ENCODE measurements around the gene SYNC.
A peak's percentile ranks its signal among the peaks of the same experiment; 100 is the strongest.
"Not testable (repeated sequence)": the region's sequence is repeated elsewhere in the genome, so short reads cannot be mapped to it uniquely, and the experiment has no call there.

The SYNC gene

GRCh38 chr1:32715901-32716311 is 13.3 kb upstream of the SYNC start:
- no peaks in the 10 kb centered on the region for H3K27me3 ChIP-seq (replicated peaks; ENCODE audit: insufficient read depth, low read length)
- TF ChIP-seq CTCF (IDR thresholded peaks at IDR 0.05; ENCODE audit: low read length) (no peak), EZH2phosphoT487 (IDR thresholded peaks at IDR 0.05; ENCODE audit: low read length) (no peak), EZH2 (optimal IDR thresholded peaks at IDR 0.05; ENCODE audit: low read depth, low read length) (no peak)
- H3K27ac ChIP-seq (ENCODE audit: low read length) = no peak overlapping the region
- DNase-seq = no peak
- H4K20me1 ChIP-seq (ENCODE audit: insufficient read depth, low read length) = no peaks in the 10 kb centered on the region
- peaks cover 13% of the 10 kb centered on the region for H3K4me1 ChIP-seq (ENCODE audit: low read length)
- H3K4me2 ChIP-seq (ENCODE audit: low read depth, low read length) = no peak overlapping the region; the same call in 1 of the 2 replicates
- no peaks in the 10 kb centered on the region for H3K79me2 ChIP-seq (ENCODE audit: low read length)
- no peaks in the 10 kb centered on the region for H3F3A ChIP-seq (ENCODE audit: insufficient read depth, low read length)
- peak overlapping the region; percentile 69 for H2AFZ ChIP-seq (ENCODE audit: low read length)
- no peaks in the 10 kb centered on the region for H3K36me3 ChIP-seq (replicated peaks; ENCODE audit: insufficient read depth, low read length)
- H3K9ac ChIP-seq (ENCODE audit: low read length) = no peak overlapping the region
- H3K4me3 ChIP-seq (ENCODE audit: low read length) = no peak overlapping the region
- no peaks in the 10 kb centered on the region for H3K9me3 ChIP-seq (replicated peaks; ENCODE audit: insufficient read depth, low read length)
- H3K9me2 ChIP-seq (replicated peaks; ENCODE audit: insufficient read depth, low read length) = no peaks in the 10 kb centered on the region

GRCh38 chr1:32714277-32714676 is 11.7 kb upstream of the SYNC start:
- no peaks in the 10 kb centered on the region for H3K9me2 ChIP-seq (replicated peaks; ENCODE audit: insufficient read depth, low read length)
- DNase-seq = no peak
- H3K4me1 ChIP-seq (ENCODE audit: low read length) = peaks cover 13% of the 10 kb centered on the region
- no peaks in the 10 kb centered on the region for H3F3A ChIP-seq (ENCODE audit: insufficient read depth, low read length)
- no peaks in the 10 kb centered on the region for H3K27me3 ChIP-seq (replicated peaks; ENCODE audit: insufficient read depth, low read length)
- H4K20me1 ChIP-seq (ENCODE audit: insufficient read depth, low read length) = no peaks in the 10 kb centered on the region
- no peak overlapping the region for H3K27ac ChIP-seq (ENCODE audit: low read length)
- TF ChIP-seq EZH2phosphoT487 (IDR thresholded peaks at IDR 0.05; ENCODE audit: low read length) (no peak), EZH2 (optimal IDR thresholded peaks at IDR 0.05; ENCODE audit: low read depth, low read length) (no peak), CTCF (IDR thresholded peaks at IDR 0.05; ENCODE audit: low read length) (no peak)
- no peaks in the 10 kb centered on the region for H3K36me3 ChIP-seq (replicated peaks; ENCODE audit: insufficient read depth, low read length)
- H3K9me3 ChIP-seq (replicated peaks; ENCODE audit: insufficient read depth, low read length) = no peaks in the 10 kb centered on the region
- no peak overlapping the region for H3K4me3 ChIP-seq (ENCODE audit: low read length)
- no peaks in the 10 kb centered on the region for H3K79me2 ChIP-seq (ENCODE audit: low read length)
- no peak overlapping the region for H3K4me2 ChIP-seq (ENCODE audit: low read depth, low read length)
- H2AFZ ChIP-seq (ENCODE audit: low read length) = no peak overlapping the region
- no peak overlapping the region for H3K9ac ChIP-seq (ENCODE audit: low read length)

GRCh38 chr1:32713081-32713480 is 10.5 kb upstream of the SYNC start:
- Histone ChIP-seq H3K4me1 (ENCODE audit: low read length) (peaks cover 13% of the 10 kb centered on the region), H3K4me3 (ENCODE audit: low read length) (no peak overlapping the region), H3K9me3 (replicated peaks; ENCODE audit: insufficient read depth, low read length) (no peaks in the 10 kb centered on the region), H2AFZ (ENCODE audit: low read length) (no peak overlapping the region), H3K79me2 (ENCODE audit: low read length) (no peaks in the 10 kb centered on the region), H3K9me2 (replicated peaks; ENCODE audit: insufficient read depth, low read length) (no peaks in the 10 kb centered on the region), H4K20me1 (ENCODE audit: insufficient read depth, low read length) (no peaks in the 10 kb centered on the region), H3K9ac (ENCODE audit: low read length) (no peak overlapping the region), H3F3A (ENCODE audit: insufficient read depth, low read length) (no peaks in the 10 kb centered on the region), H3K36me3 (replicated peaks; ENCODE audit: insufficient read depth, low read length) (no peaks in the 10 kb centered on the region), H3K27ac (ENCODE audit: low read length) (no peak overlapping the region), H3K4me2 (ENCODE audit: low read depth, low read length) (no peak overlapping the region), H3K27me3 (replicated peaks; ENCODE audit: insufficient read depth, low read length) (no peaks in the 10 kb centered on the region)
- no peak for TF ChIP-seq EZH2phosphoT487 (IDR thresholded peaks at IDR 0.05; ENCODE audit: low read length)
- no peak for TF ChIP-seq CTCF (IDR thresholded peaks at IDR 0.05; ENCODE audit: low read length)
- TF ChIP-seq EZH2 (optimal IDR thresholded peaks at IDR 0.05; ENCODE audit: low read depth, low read length) = no peak
- no peak for DNase-seq

- not testable (repeated sequence) for H3K79me2 ChIP-seq (ENCODE audit: low read length); H3K4me3 ChIP-seq (ENCODE audit: low read length); H3K9me2 ChIP-seq (replicated peaks; ENCODE audit: insufficient read depth, low read length); H3K9ac ChIP-seq (ENCODE audit: low read length); DNase-seq; H3F3A ChIP-seq (ENCODE audit: insufficient read depth, low read length); H3K9me3 ChIP-seq (replicated peaks; ENCODE audit: insufficient read depth, low read length); H3K27me3 ChIP-seq (replicated peaks; ENCODE audit: insufficient read depth, low read length); H3K4me2 ChIP-seq (ENCODE audit: low read depth, low read length); H3K36me3 ChIP-seq (replicated peaks; ENCODE audit: insufficient read depth, low read length); H4K20me1 ChIP-seq (ENCODE audit: insufficient read depth, low read length); H3K4me1 ChIP-seq (ENCODE audit: low read length); H3K27ac ChIP-seq (ENCODE audit: low read length); H2AFZ ChIP-seq (ENCODE audit: low read length)
These were observed 8.7 kb upstream of the SYNC start for GRCh38 chr1:32711221-32711620.
